NCI-H446 (cell line): Measurements from ENCODE around the gene UTF1.
"Not testable (repeated sequence)": the region's sequence is repeated elsewhere in the genome, so short reads cannot be mapped to it uniquely, and the experiment has no call there.

Source experiments
- DNase-seq, 2 experiments: peaks; one replicate each; lab custom pipeline; 2025; lab: John Stamatoyannopoulos, UW

UTF1 gene

GRCh38 chr10:133265052-133265451, 35.0 kb downstream of the UTF1 start:
- DNase-seq, result not testable (repeated sequence)

GRCh38 chr10:133266056-133266795, 36.2 kb downstream of the UTF1 start:
- DNase-seq, result no peak

- DNase-seq, result no peak
These were observed 37.3 kb downstream of the UTF1 start for GRCh38 chr10:133267293-133267692.

- DNase-seq, result no peak
These were observed 37.8 kb downstream of the UTF1 start for GRCh38 chr10:133267829-133268228.

GRCh38 chr10:133268532-133268931, 38.5 kb downstream of the UTF1 start:
- DNase-seq, result no peak

- no peak for DNase-seq
These were observed 39.4 kb downstream of the UTF1 start for GRCh38 chr10:133269367-133269766.

- no peak for DNase-seq
These were observed 40.2 kb downstream of the UTF1 start for GRCh38 chr10:133270204-133270603.

- DNase-seq, result no peak
These were observed 40.8 kb downstream of the UTF1 start for GRCh38 chr10:133270773-133271297.

GRCh38 chr10:133271521-133272300, 41.7 kb downstream of the UTF1 start:
- DNase-seq, result no peak

- DNase-seq, result no peak
These were observed 42.4 kb downstream of the UTF1 start for GRCh38 chr10:133272301-133272963.

GRCh38 chr10:133272964-133273420, 43.0 kb downstream of the UTF1 start:
- DNase-seq, result no peak

GRCh38 chr10:133273534-133274143, 43.6 kb downstream of the UTF1 start:
- no peak for DNase-seq

- DNase-seq, result no peak
These were observed 45.0 kb downstream of the UTF1 start for GRCh38 chr10:133274751-133275683.

GRCh38 chr10:133275684-133276092, 45.7 kb downstream of the UTF1 start:
- DNase-seq, result no peak

GRCh38 chr10:133276100-133276434, 46.0 kb downstream of the UTF1 start:
- no peak for DNase-seq

- DNase-seq, result no peak
These were observed 46.6 kb downstream of the UTF1 start, which contains the start of gene ADAM8 for GRCh38 chr10:133276435-133277201. Gene ADAM8 (minus strand): TSS chr10:133276868. CDS start chr10:133276817, 51 bp downstream.

- DNase-seq, result no peak
These were observed 47.4 kb downstream of the UTF1 start for GRCh38 chr10:133277277-133277992.

GRCh38 chr10:133277993-133278576, 48.1 kb downstream of the UTF1 start:
- no peak for DNase-seq
